ACC112 (cell line): ENCODE data around the gene SLC8B1.

Experiments used
- H2AFZ ChIP-seq: fragments of 200-600 bp; sonication (generic); one replicate; pipeline ENCODE4 v1.6.0; 2017; ENCODE audit warnings: antibody characterized with exemption, low read length; ENCODE audit not compliant: unreplicated experiment
- H3K27ac ChIP-seq: fragments of 200-600 bp; sonication (generic); 2 replicates; pipeline ENCODE4 v1.5.1; 2014; ENCODE audit warnings: low read depth, mild to moderate bottlenecking, antibody characterized with exemption, low read length, moderate library complexity
- H3K27me3 ChIP-seq: fragments of 200-600 bp; sonication (generic); 2 replicates; pipeline ENCODE4 v1.6.1; 2014; ENCODE audit warnings: mild to moderate bottlenecking, antibody characterized with exemption, low read length, moderate library complexity, mixed read lengths; ENCODE audit not compliant: insufficient read depth
- H3K36me3 ChIP-seq: fragments of 200-600 bp; sonication (generic); 2 replicates; pipeline ENCODE4 v1.6.1; 2016; ENCODE audit warnings: mild to moderate bottlenecking, antibody characterized with exemption, low read length, moderate library complexity, mixed read lengths; ENCODE audit not compliant: insufficient read depth
- H3K4me1 ChIP-seq: fragments of 200-600 bp; sonication (generic); one replicate; pipeline ENCODE4 v1.6.1; 2016; ENCODE audit warnings: low read length, mixed read lengths; ENCODE audit not compliant: insufficient read depth, unreplicated experiment, control insufficient read depth
- H3K4me3 ChIP-seq: fragments of 200-600 bp; sonication (generic); 2 replicates; pipeline ENCODE4 v1.5.1; 2014; ENCODE audit warnings: mild to moderate bottlenecking, low read depth, low read length
- H3K79me2 ChIP-seq: fragments of 200-600 bp; sonication (generic); one replicate; pipeline ENCODE4 v1.6.0; 2016; ENCODE audit warnings: low read length; ENCODE audit not compliant: control insufficient read depth, unreplicated experiment, insufficient read depth

SLC8B1 gene

GRCh38 chr12:113333418-113333750 is 1.5 kb downstream of the SLC8B1 start:
- Histone ChIP-seq H2AFZ (no peak overlapping the region), H3K27ac (no peak overlapping the region), H3K36me3 (no peaks in the 10 kb centered on the region; the same call in 1 of the 2 replicates), H3K27me3 (no peaks in the 10 kb centered on the region), H3K4me1 (peaks cover 7% of the 10 kb centered on the region), H3K4me3 (no peak overlapping the region), H3K79me2 (peaks cover 3% of the 10 kb centered on the region)

- Histone ChIP-seq H3K36me3 (no peaks in the 10 kb centered on the region; the same call in 1 of the 2 replicates), H3K4me1 (peaks cover 7% of the 10 kb centered on the region), H3K27ac (no peak overlapping the region), H3K27me3 (no peaks in the 10 kb centered on the region), H3K4me3 (no peak overlapping the region), H3K79me2 (peaks cover 3% of the 10 kb centered on the region), H2AFZ (no peak overlapping the region)
Measured at GRCh38 chr12:113332688-113333417, 2.1 kb downstream of the SLC8B1 start.

GRCh38 chr12:113330505-113330904 is 4.4 kb downstream of the SLC8B1 start:
- H3K27me3 ChIP-seq, result no peaks in the 10 kb centered on the region
- peaks cover 3% of the 10 kb centered on the region for H3K79me2 ChIP-seq
- peaks cover 16% of the 10 kb centered on the region for H3K4me1 ChIP-seq
- H3K36me3 ChIP-seq, result no peaks in the 10 kb centered on the region; the same call in 1 of the 2 replicates
- H3K27ac ChIP-seq, result no peak overlapping the region
- H3K4me3 ChIP-seq, result no peak overlapping the region
- no peak overlapping the region for H2AFZ ChIP-seq

- Histone ChIP-seq H3K79me2 (peaks cover 3% of the 10 kb centered on the region), H3K4me1 (peaks cover 16% of the 10 kb centered on the region), H2AFZ (no peak overlapping the region), H3K27me3 (no peaks in the 10 kb centered on the region), H3K36me3 (no peaks in the 10 kb centered on the region; the same call in 1 of the 2 replicates), H3K4me3 (no peak overlapping the region), H3K27ac (no peak overlapping the region)
Measured at GRCh38 chr12:113329791-113330417, 5.0 kb downstream of the SLC8B1 start.

- peaks cover 16% of the 10 kb centered on the region for H3K4me1 ChIP-seq
- no peaks in the 10 kb centered on the region; the same call in 1 of the 2 replicates for H3K36me3 ChIP-seq
- no peaks in the 10 kb centered on the region for H3K27me3 ChIP-seq
- no peak overlapping the region for H2AFZ ChIP-seq
- peaks cover under 1% of the 10 kb centered on the region for H3K79me2 ChIP-seq
- H3K4me3 ChIP-seq, result no peak overlapping the region
- no peak overlapping the region for H3K27ac ChIP-seq
Measured at GRCh38 chr12:113329022-113329790, 5.7 kb downstream of the SLC8B1 start.

- H3K4me1 ChIP-seq, result peaks cover 16% of the 10 kb centered on the region
- H3K4me3 ChIP-seq, result no peak overlapping the region
- no peak overlapping the region for H2AFZ ChIP-seq
- no peaks in the 10 kb centered on the region; the same call in 1 of the 2 replicates for H3K36me3 ChIP-seq
- H3K79me2 ChIP-seq, result no peaks in the 10 kb centered on the region
- no peaks in the 10 kb centered on the region for H3K27me3 ChIP-seq
- no peak overlapping the region for H3K27ac ChIP-seq
Measured at GRCh38 chr12:113328368-113328889, 6.5 kb downstream of the SLC8B1 start.

- peaks cover 16% of the 10 kb centered on the region for H3K4me1 ChIP-seq
- H3K27me3 ChIP-seq, result no peaks in the 10 kb centered on the region
- no peaks in the 10 kb centered on the region for H3K79me2 ChIP-seq
- H3K4me3 ChIP-seq, result no peak overlapping the region
- no peak overlapping the region for H2AFZ ChIP-seq
- no peak overlapping the region for H3K27ac ChIP-seq
- H3K36me3 ChIP-seq, result no peaks in the 10 kb centered on the region; the same call in 1 of the 2 replicates
Measured at GRCh38 chr12:113326775-113327395, 8.0 kb downstream of the SLC8B1 start.

GRCh38 chr12:113325916-113326315 is 9.0 kb downstream of the SLC8B1 start:
- H3K79me2 ChIP-seq, result no peaks in the 10 kb centered on the region
- no peak overlapping the region for H2AFZ ChIP-seq
- no peaks in the 10 kb centered on the region for H3K27me3 ChIP-seq
- H3K4me1 ChIP-seq, result peaks cover 16% of the 10 kb centered on the region
- peaks cover 3% of the 10 kb centered on the region; the same call in 1 of the 2 replicates for H3K36me3 ChIP-seq
- peak overlapping the region; percentile 33; the same call in 1 of the 2 replicates for H3K27ac ChIP-seq
- no peak overlapping the region for H3K4me3 ChIP-seq

- Histone ChIP-seq H3K27me3 (no peaks in the 10 kb centered on the region), H3K4me1 (peaks cover 9% of the 10 kb centered on the region), H2AFZ (no peak overlapping the region), H3K4me3 (no peak overlapping the region), H3K27ac (peak overlapping the region; percentile 15; the same call in 1 of the 2 replicates), H3K36me3 (peaks cover 7% of the 10 kb centered on the region; the same call in 1 of the 2 replicates), H3K79me2 (no peaks in the 10 kb centered on the region)
Measured at GRCh38 chr12:113322343-113322742, 12.6 kb downstream of the SLC8B1 start.

- no peaks in the 10 kb centered on the region for H3K27me3 ChIP-seq
- no peak overlapping the region for H3K4me3 ChIP-seq
- H3K79me2 ChIP-seq, result no peaks in the 10 kb centered on the region
- no peak overlapping the region for H3K27ac ChIP-seq
- no peak overlapping the region for H2AFZ ChIP-seq
- no peaks in the 10 kb centered on the region for H3K4me1 ChIP-seq
- H3K36me3 ChIP-seq, result peaks cover 7% of the 10 kb centered on the region; the same call in 1 of the 2 replicates
Measured at GRCh38 chr12:113320401-113320800, 14.5 kb downstream of the SLC8B1 start.
